GM18519 (cell line): ENCODE data around the gene SLC40A1.

Experiments used
- ATAC-seq: cut with Tn5 transposase; IDR thresholded peaks from one replicate; pipeline ENCODE4 v1.9.1; 2021; ENCODE audit warnings: mild to moderate bottlenecking, moderate library complexity; ENCODE audit not compliant: unreplicated experiment, low FRiP score

SLC40A1 gene

DNA sequence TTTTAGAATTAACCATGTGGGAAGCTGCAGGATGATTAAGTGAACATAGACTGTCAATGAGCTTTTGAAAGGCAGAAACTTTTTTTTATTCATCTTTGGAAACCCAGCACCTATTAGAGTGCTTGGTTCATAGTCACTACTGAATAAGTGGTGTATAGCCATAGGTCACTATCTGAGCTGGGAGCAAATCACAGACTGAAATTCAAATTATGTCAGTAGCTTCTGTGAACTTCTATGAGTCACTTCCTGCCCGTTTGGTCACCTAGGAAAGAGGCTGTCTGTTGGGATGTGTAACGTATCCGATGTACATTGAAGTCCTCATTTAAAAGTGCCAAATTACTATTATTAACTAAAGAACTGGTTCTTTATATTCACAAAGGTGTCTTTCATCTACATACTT lies 20.5 kb upstream of the SLC40A1 start:
- no peak for ATAC-seq

DNA sequence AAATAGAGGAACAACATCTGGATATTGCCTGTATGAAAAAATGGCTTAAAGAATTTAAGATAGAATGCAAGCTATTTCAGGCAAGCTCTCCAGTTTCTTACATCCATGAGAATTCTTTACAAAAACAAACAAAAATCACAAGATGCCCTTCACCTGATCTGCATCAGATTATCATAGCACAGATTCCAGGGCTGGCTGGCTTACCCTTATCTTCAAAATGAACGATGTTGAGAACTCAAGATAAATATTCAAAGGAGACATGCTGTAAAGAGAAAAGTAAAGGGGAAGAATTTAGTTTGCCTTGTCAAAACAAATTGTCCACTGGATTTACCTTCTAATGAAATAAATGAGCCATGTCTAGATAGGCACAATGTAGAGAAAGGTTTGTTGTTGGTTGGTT lies 18.7 kb upstream of the SLC40A1 start:
- no peak for ATAC-seq

DNA sequence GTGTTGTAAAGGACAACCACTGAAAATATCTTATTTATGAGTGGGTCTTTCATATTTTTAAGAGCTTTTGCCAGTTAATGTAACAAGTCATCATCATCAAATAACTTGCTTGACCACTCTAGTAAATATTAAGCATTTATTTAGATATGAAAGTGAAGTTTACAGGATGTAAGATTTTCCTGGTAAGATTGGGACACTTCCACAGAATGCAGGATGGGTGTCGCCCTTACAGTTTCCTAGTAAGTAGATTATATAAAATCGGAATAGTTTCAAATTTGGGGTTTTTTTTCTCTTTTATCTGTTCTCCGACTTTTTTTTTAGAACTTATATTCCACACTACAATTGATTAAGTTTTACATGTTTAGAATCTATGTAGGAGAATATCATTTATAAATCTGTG lies 14.8 kb upstream of the SLC40A1 start:
- ATAC-seq: no peak

DNA sequence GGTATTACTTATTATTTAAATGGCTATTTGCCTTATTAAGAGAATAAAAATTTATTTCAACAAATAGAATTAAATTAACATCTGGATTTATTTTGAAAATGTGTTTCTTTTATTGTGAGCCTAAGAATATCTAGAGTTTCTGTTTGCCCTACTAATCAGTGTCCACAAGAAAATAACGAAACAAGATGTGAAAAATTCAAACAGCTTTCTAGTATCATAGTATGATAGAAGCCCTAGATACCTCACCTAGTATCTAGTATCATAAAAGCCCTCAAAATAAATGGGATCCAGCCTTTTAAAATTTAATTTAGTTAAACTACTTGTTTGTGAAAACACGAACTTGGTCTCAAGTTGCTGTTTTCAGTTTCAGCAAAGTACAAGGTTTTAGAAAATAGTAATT lies 13.7 kb upstream of the SLC40A1 start:
- ATAC-seq: no peak

DNA sequence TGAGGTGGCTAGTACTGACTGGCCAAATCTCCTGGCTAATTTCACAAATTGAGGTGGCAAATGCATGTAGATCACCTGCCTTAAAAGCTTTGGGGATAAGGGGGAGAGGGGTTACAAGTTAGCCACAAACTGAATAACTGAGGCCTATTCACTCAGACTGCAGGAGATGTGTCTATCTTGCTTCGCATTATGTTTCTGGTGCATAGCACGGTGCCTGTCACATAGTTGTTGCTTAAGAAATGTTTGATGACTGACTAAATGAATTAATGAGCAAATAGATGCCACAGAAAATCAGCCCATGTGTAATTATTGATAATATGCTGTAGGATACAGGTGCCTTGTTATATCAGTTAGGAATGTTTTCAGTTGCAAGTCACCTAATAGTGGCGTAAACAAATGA lies 12.5 kb upstream of the SLC40A1 start:
- ATAC-seq: no peak

DNA sequence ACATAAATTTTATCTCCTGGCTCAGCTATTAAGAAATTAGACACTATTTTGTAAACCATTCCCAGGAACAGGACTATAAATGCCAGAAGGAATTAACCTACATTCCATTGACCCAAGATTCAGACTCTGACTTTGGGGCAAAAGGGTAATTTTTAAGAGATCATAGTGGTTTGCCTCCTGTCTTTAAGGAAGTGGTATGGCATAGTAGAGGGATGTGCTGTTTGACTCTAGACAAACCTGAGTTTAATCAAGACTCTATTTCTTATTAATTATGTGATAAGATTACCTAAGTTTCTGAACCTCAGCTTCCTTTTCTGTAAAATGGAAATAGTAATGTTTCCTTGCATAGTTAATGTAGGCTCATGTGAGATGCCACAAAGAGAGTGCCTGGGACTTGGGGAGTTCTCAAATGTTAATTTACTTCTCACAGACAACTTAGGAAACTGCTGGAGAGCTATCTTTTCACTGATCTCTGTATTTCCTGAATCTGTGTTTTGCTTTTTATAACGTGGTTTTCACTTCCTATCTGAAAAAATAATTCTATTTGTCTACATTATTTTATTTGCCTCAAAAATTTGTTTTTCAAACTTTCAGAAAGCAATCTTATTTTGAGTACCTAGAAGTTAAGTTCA lies 11.9 kb upstream of the SLC40A1 start:
- ATAC-seq: no peak

DNA sequence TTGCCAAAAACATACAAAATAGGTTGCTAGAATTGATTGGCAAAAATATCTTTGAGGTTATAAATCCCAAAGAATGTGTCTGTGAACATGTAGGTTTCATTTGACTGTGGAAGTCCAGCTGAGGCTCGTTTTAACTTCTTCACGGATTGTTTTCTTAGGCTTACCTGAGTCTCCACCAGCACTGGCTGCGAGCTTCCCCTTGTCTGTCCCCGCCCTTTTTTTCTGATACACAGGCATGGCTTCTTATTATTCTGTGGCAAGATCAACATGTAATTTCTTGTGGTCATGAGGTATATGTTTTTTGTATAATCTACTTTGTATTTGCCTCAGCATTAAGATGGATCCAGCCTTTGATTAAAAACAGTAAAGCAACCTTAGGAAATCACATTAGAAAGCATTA lies 7.2 kb upstream of the SLC40A1 start:
- ATAC-seq: no peak

- ATAC-seq: no peak
Observed at GRCh38 chr2:189585226-189585756, 4.7 kb upstream of the SLC40A1 start.

DNA sequence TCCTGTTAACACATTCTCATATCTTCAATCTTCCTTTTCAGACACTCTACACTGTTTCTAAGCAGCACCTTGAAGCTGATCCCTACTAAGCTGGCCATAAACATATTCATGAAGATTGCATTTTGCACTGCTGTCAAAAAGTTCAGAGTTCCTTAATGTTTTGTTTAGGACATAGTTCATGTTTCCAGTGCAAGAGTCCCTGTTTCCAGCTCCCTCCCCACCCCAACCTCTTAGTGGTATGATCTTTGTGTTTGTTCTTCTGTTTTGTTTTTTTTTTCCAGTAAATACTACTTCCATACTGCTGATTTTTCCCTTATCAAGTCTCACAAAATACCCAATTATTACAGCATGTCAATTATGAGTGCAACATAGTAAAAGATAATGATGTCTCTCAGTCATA lies 4.1 kb upstream of the SLC40A1 start:
- no peak for ATAC-seq

GRCh38 chr2:189583227-189584198 lies 2.9 kb upstream of the SLC40A1 start:
- no peak for ATAC-seq

- ATAC-seq: no peak
Observed at GRCh38 chr2:189582809-189583192, 2.2 kb upstream of the SLC40A1 start.

- no peak for ATAC-seq
Observed at GRCh38 chr2:189582140-189582808, 1.7 kb upstream of the SLC40A1 start.

GRCh38 chr2:189581354-189582139 lies 961 bp upstream of the SLC40A1 start:
- ATAC-seq: no peak

DNA sequence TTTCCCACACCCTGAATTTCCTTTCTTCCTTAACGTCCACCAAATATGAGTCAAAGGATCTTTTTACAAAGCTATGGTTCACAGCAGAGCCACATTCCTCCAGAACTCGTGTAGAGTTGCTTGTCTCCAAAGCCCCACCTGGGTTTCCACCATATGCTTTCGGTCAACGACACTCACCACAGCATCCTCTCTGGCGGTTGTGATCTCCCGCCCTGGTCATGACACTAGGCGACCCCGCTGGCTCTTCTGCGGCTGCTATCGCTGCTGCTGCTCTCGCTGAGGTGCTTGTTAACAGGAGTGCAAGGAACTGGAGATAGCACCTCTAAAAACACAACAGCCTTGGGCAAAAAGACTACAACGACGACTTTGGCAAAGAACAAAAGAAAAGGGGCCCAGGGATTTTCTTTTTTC lies 340 bp downstream of the SLC40A1 start:
- no peak for ATAC-seq

DNA sequence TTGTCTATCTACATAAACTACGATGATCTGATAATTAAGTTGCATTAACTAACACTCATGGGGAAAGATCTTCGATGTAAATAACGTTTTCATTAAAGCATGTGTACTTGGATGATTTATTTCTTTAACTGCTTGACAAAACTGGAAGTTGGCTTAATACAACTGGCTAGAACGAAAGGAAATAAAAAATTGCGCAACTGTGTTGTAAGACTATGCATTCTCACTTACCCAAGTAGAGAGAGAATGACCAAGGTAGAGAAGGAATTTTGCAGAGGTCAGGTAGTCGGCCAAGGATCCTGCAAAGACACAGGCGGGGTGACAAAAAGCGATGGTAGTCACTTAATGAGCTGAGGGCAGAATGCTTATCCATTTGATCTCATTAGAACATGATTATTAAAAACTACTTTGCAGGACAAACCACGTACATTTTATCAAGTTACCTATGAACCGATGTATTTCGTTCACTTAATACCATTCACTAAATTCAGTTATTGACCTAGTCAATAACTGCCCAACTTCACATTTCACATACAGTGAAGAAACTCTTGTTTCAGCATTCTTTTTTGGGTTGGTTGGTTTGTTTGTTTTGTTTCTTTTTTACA lies 900 bp downstream of the SLC40A1 start:
- ATAC-seq: no peak

- no peak for ATAC-seq
Observed at GRCh38 chr2:189578272-189578950, 2.2 kb downstream of the SLC40A1 start.

DNA sequence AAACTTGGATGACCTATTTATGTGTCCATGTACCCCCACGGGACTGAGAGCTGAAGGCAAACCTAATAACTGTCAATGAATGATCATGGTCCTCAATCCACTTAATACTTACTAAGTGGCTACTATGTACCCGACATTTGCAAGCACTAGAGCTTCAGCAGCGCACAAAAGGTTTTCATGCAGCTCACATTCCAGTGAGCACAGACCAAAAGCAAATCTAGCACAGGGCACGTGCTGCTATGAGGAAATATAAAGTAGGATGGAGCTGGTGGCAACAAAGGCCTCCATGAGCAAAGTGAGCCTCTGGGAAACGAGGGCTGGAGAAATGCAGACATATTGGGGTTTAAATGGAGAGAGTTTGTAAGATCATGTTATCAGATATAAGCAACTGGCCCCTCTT lies 3.5 kb downstream of the SLC40A1 start:
- ATAC-seq: no peak

- ATAC-seq: no peak
Observed at GRCh38 chr2:189576396-189576795, 4.2 kb downstream of the SLC40A1 start.

DNA sequence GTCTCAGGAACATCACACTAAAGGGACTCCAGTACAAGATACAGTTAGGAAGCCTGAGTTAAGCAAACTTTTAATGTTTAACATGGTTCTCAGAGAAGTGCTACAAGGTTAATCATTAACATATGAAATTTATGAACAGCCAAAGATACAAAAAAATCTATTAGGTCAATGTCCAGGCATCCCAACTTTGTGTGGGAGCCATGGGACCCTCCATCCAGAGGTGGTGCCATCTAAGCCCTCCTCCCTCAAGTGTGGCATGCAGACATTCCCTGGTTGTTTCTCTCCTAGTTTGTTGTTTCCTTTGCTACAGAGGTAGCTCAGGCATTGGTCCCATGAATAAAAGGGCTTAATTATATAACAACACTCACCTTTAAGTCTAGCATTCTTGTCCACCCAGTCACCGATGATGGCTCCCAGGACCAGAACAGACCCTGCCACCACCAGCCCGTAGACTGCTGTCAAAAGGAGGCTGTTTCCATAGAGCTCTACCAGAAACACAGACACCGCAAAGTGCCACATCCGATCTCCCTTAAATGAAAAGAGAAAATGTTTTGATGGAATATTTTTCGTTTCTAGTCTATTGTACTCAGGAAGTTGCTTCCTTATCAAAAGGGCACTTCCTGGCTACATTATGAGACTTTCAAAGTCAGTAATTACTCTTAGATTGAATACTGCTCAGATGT lies 5.7 kb downstream of the SLC40A1 start:
- no peak for ATAC-seq
